HG02588 (cell line): Measurements from ENCODE around the gene DBN1.
"Not testable (repeated sequence)": the region's sequence is repeated elsewhere in the genome, so short reads cannot be mapped to it uniquely, and the experiment has no call there.

Experiments used
- ATAC-seq: cut with Tn5 transposase; IDR thresholded peaks from one replicate; pipeline ENCODE4 v1.9.1; 2021; ENCODE audit warnings: mild to moderate bottlenecking, moderate library complexity; ENCODE audit not compliant: unreplicated experiment

Gene DBN1

DNA sequence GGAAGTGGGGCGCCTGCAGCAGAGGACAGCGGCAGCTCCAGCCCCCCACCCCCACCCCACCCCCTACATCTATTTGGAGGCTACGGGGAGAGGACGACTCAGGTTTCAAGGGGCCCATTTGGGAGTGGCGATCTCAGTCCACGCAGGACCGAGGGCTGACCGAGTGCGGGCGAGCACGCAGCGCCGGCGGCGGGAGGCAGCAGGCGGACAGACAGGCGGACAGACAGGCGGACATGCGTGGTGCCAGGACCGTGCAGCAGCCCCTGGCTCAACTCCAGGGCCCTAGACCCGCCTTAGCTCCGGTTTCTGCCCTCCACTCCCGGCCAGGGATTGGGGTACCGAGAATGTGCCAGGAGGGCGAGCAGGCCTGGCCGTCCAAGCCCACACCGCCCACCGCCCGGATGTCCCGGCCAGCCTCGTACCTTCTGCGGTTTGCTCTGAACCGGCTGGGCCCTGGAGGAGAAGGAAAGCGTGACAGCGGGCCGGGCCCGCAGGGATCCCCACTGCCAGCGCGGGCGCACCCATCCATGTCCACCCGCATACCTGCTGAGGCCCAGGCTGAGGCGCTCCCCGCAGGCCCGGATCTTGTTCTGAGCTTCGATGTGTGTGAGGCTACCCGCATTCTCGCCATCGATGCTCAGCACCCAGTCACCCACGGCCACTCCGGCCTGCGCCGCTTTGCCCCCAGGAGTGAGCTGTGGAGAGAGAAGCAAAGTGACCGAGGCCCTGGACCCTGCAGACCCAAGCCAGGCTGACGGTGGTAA, 18.7 kb upstream of the DBN1 start:
- ATAC-seq = no peak

DNA sequence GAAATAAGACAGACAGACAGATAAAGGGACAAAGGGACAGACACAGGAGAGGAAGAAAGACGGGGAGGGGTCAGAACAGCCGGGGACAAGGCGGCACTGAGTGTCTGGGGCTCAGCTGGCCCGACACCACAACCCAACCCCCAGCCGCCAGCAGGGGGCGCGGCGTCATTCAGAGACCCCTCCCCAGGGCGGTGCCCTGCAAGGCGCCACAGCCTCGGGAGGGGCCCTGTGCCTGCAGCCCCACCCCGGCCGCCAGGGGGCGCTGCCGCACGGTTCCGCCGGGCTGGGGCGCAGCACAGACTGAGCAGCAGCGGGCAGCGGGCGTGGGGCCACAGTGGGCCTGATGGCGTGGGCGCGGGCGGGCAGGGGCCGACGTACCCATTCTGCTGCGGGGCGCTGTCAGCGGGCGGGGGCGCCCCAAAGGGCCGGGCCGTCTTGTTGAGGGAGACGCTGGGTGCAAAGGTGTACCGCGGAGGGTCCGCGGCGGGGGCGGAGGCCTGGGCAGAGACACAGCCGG, 18.1 kb upstream of the DBN1 start:
- ATAC-seq = no peak

DNA sequence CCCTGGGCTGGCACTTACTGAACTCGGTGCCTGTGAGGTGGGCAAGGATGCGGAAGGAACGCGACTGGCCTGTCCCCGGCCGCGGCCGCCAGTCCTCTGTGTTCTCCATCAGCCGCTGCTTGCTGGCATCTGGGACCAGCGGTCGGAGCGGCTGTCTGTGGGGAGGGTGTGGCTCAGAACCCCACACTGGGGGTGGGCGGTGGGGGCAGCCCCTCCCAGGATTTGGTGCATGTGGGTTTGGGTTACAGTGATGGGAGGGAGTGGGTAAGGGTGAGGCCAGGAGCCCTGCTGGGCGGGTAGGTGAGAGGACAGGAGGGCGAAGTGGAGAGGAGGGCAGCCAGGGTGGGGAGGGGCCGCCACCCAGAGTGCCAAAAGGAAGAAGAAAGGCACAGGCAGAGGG, 17.6 kb upstream of the DBN1 start:
- no peak for ATAC-seq

DNA sequence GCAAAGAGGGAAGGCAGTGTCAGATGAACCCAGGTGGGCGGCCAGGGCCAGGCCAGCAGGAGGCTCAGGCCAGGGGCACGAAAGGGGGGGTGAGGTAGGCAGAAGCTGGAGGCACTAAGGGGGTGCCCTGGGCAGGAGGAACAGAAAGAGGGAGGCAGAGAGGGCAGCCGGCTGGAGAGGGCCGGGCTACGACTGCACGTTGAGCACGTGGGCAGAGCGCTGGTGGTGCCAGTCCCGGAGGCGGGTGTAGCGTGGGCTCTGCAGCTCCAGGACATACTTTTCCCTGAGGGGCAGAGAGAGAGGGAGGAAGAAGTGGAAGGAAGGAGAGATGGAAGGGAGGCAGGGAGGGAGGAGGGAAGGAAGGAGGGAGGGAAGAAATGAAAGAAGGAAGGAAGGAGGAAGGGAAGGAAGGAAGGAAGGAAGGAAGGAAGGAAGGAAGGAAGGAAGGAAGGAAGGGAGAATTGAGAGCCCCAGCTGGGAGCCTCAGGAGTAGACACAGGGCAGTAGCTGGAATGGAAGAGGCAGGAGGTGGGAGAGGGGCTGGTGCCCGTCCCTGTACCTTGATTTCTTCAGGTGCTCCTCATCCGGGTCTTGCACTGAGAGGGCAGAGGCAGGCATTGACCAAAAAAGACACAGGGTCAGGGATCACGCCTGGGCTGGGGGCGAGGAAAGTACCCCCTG, 17.0 kb upstream of the DBN1 start:
- ATAC-seq = no peak

DNA sequence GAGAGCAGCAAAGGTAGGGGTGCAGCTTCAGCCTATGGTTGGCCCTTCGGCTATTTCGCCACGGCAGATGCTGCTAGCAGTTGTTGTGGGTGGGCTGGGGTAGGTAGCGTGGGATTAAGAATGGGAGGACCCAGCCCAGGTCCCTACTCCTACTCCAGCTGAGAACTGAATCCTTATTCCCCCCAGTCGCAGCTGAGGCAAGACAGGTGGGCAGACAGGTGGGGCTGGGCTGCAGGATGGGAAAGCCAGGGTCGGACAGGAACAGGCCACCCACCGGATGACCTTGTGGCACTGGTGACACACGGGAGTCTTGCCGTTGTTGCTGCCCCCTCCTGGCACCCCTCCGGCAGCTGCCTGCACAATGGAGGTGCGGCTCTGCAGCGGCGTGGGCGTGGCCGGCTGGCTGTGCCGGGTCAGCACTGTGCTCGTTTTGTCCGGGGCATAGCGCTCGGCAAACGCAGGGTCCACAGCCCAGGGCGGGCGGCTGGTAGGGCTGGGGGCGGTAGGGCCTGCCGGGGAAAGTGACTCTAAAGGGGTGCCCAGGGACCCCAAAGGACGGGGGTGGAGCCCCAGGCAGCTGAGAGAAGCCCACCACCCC, 15.8 kb upstream of the DBN1 start:
- no peak for ATAC-seq

DNA sequence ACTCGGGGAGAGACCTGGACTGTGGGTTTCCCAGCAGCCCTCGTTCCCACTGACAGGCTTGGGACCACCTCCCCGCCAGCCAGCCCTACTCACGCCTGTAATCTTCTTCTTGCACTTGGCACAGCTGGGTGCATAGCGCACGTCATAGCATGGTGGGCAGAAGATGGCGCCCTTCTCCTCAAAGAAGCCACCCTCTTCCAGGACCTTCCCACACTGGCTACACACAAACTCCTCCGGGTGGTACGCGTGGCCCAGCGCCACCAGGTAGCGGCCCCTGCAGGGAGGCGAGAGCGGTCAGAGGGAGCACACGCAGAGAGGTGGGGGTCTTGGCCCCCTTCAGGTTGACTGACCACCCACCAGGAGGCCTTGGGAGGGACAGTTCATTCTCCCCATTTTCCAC, 14.5 kb upstream of the DBN1 start:
- ATAC-seq = no peak

DNA sequence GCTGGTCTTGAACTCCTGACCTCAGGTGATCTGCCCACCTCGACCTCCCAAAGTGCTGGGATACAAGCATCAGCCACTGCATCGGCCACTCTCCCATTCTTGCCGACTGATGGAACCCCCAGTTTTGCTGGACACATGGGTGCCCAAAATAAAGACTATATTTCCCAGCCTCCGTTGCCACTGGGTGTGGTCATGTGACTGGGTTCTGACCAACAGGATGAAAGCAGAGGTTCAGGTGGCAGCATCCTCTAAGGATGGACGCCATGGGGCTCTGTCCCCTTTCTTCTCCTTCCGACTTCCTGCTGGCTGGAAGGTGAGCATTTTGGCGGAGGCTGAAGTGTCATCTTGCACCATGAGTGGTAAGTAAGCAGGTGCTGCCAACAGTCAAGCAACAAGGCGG, 13.7 kb upstream of the DBN1 start:
- ATAC-seq = no peak

DNA sequence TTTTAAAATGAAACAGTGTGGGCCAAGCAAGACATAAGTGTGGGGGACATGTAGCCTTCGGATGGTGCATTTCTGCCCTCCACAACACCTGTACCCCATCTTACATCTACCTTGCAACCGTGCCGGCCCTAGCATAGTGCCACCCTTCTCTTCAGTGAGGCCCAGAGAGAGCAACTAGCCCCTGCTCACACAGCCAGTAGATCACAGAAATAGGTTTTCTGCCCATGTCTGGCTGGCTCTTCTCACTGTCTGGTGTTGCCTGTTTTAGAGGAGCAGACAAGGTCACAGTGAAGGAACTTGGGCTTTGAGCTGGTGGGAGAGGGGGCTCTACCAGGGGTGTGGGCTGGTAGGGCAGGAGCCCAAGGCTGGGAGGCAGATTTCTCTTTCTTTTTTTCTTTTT, 12.8 kb upstream of the DBN1 start:
- ATAC-seq = no peak

DNA sequence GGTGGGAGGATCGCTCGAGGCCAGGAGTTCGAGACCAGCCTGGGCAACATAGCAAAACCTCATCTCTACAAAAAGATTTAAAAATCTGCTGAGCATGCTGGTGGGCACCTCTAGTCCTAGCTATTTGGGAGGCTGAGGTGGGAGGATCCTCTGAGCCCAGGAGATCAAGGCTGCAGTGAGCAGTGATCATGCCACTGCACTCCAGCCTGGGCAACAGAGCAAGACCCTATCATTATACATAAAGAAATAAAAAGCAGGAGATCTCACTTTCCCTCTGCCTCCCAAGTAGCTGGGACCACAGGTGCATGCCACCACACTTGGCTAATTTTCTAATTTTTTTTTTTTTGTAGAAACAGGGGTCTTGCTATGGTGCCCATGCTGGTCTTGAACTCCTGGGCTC, 12.3 kb upstream of the DBN1 start:
- ATAC-seq = not testable (repeated sequence)

DNA sequence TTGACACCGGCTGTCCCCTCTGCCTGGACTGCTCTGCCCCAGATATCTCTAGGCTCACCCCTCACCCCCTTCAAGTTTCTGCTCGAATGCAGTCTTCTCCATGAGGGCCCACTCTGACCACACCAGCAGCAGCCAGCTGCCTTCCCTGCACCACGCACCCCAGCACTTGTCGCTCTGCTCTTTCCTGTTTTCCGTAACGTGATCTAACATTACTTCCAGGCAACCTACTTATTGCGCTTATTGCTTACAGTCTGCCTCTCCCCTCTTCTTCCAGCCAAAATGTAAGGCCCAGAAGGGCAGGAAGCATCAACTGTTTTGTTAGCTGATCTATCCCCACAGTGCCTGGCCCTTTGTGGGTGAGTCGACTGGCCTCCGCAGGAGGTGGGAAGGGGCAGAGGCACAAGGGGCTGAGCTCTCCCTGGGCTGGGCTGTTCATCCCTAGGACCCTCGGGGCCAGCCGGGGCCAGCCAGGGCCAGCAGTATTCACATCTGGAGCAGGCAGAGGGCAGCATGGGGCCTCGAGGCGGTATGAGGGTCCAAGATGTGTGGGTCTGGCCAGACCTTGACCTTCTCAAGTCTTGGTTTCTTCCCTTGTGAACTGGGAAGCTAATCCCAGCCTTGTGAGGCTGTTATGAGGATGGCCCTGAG, 11.6 kb upstream of the DBN1 start:
- no peak for ATAC-seq

DNA sequence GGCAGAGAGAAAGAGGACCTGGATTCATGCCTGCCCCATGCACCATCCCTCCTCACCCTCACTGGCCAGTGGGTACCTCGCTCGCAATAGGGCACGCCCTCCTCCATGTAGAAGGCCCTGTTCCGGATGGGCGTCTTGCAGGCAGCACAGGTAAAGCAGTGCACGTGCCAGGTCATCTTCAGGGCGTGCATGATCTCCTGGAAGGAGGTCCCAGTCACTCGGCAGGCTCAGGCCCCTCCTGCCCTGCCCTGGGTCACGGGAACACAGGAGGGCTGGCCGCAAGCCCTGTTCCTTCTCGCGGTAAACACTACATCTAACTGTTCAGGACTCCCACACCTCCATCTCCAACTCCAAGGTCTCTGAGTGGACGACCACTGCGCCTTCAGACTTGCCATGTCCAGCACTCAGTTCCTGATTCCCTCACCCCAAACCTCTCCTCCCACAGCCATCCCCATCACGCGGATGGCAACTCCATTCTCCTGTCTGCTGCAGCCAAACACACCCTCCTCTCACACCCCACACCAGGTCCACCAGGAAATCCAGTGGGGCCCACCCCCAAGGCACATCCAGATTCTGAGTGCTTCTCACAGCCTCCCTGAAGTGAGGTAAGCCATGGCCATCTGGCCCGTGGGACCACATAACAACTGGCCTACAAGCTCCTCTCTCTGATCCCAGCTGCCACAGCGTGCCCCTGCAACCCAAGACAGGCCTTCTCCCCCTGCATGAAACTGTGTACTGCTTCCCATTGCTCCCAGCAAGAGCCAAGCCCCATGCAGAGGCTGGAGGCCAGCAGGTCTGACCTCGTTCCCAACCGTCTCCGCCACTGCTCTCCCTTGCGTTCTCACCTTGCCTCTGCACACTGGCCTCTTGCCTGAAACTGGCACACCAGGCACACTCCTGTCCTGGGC, 10.8 kb upstream of the DBN1 start:
- ATAC-seq = no peak

DNA sequence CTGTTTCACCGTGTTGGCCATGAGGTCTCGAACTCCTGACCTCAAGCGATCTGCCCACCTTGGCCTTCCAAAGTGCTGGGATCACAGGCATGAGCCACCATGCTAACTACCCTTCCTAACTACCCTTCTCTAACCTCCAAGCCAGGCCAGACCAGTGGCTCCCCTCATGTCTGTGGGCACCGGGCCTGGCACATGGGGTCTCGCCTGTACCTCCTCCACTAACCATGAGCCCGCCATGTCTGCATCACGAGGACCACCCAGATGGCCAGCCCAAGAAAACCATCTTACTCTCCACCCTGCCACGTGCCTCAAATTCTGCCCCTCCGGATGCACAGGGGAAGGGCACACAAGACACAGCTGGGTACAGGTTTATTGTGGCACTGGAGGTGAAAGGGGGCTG, 9.6 kb upstream of the DBN1 start:
- ATAC-seq = no peak

DNA sequence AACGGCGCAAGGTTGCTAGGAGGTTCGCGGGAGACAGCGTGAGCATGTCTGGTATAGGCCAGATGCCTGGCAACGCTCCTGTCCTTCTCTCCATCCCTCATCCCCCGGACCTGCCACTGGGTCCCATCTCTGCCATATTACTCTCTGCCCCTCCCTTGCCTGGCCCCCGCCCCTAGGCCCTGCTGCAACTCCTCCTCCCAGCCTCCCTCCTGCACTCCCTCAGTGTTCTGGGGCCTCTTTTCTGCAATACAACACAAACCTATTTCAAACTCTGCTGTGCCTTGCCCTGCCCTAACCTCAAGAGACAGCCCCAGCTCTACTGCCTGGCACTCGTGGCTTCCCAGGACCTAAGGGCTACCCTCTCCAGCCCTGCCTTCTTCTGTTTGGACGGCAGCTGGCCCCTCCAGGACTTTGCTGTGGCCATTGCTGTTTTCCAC, 8.9 kb upstream of the DBN1 start:
- no peak for ATAC-seq

DNA sequence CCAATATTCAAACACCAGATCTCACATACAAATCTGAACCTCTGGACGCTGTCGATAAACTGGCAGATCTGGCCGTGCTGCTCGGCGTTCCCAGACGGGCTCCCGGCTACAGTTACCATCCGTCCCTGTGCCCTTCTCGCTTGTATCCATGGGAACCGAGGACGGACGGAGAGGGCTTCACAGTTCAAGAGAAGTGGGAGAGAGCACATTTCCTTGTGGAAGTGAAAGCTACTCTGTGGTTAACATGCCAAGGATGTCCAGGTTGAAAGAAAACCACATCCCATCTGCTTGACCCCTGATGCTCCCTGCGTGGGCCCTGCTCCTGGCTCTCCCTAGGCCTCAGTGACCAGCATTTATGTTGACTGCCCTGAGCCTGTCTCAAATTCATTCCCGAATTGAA, 6.3 kb upstream of the DBN1 start:
- no peak for ATAC-seq

DNA sequence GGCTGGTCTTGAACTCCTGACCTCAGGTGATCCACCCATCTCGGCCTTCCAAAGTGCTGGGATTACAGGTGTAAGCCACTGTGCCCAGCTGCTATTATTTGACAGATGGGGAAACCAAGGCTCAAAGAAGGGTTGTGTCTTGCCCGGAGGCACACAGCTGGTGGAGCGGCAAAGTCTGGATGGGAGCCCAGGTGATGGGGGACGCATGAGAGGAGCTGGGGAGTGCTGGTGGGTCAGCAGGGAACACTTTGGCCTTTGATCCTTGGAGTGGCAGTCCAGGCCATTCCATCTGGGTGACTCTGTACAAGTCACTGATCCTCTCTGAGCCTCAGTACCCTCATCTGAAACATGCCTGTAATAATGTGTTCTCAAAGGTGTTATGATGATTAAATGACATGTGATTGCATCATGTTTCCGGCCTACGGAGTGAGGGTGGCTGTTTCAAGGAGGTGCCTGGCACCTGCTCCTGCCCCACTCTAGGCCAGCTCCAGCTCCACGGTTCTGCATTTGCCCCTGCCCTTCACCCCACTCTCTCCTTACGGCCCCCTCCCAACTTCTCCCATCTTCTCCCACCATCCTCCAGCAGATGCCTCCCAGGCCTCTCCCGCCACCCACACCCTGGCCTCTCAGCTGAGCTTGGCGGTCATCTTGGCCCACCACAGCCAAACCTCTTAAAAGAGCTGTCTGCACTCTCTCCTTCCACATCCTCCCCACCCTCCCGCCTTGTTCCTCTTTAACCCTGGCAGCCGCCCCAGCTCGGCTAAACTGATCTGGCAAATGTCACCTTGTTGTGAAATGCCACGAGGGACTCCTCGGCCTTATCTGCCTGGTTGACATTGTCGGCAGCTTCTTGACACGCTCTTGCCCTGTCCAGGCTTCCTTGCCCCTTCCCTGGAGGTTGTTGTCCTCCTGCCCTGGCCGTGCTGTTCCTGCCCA, 5.5 kb upstream of the DBN1 start:
- no peak for ATAC-seq

DNA sequence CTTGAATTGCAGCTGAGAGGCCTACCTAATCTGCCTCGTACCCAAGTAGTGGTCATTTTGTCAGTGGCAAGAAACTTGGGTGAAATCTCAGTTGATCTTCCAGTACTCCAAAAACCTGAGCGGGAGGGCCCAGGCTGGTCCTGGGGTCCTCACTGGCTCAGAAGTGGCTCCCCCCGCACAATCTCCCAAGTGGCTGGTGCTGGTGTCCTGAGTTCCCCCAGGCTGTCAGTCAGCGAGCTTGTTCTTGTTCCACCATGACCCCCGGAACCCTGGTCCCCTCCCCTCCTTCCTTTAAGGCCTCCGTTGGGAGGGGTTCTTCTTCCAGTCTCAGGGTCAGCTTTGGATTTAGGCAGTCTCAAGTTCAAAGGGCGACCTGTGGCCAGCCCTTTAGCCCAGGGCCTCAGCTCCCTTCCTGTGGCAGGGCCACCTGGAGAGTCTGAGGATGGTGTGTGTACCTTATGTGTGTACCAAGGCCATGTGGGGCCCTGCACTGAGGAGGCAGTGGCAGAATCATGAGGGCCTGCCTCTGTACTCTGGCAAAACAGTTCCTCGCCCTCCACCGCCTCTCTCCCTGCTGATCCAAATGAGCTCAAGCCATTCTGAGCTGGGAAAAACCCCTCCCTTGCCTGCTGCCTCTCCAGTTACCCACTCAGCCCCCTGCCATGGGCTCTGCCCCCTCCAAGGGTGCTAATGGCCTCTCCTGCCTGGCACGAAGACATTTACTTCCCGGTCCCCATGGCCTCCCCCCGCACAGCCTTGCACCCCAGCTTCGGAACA, 4.5 kb upstream of the DBN1 start:
- no peak for ATAC-seq

DNA sequence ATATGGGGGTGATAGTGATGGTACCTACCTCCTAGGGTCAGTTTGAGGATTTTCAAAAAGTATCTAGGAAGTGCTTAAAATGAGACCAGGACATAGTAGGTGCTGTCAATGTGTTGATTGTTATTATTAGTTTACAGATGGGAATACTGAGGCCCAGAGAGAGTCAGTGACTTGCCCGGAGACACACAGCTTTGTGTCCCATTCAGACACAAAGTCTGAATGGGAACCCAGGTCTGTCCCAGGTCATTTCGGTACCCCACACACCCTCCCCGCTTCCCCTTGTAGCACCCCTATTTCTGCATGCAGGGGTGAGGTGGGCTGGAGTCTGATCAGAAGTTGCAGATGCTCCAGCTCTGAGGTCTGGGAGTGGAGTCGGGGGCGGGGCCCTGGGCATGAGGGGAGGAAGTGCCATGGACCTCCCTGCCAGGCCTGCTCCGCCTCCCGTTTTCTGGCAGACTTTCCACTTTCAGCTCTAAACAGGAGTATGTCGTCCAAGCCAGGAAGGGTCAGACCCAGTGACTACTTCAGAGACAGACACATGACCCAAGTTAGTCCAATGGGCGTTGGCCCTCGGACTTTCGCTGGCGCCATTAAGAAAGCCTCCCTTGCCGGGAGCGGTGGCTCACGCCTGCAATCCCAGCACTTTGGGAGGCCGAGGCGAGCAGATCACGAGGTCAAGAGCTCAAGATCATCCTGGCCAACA, 3.2 kb upstream of the DBN1 start:
- no peak for ATAC-seq
